Ramos (cell line): Measurements from ENCODE around the gene ARHGAP12.
"Not testable (repeated sequence)": the region's sequence is repeated elsewhere in the genome, so short reads cannot be mapped to it uniquely, and the experiment has no call there.

Experiments used
- in situ Hi-C: fragments of 300-500 bp; cut with MboI; formaldehyde crosslinking; loops from one replicate; pipeline ENCODE4 v1.14.3; 2022; ENCODE audit warnings: low sequenced_read_pairs; ENCODE audit not compliant: unreplicated experiment

ARHGAP12 gene

GRCh38 chr10:31927565-31927883, 1.1 kb downstream of the ARHGAP12 start:
- in situ Hi-C loops: no loop called here

- in situ Hi-C loops: no loop called here
Measured at GRCh38 chr10:31926765-31927564, 1.7 kb downstream of the ARHGAP12 start.

GRCh38 chr10:31926160-31926559, 2.5 kb downstream of the ARHGAP12 start:
- in situ Hi-C loops: no loop called here

GRCh38 chr10:31924833-31925232, 3.8 kb downstream of the ARHGAP12 start:
- in situ Hi-C loops: no loop called here

DNA sequence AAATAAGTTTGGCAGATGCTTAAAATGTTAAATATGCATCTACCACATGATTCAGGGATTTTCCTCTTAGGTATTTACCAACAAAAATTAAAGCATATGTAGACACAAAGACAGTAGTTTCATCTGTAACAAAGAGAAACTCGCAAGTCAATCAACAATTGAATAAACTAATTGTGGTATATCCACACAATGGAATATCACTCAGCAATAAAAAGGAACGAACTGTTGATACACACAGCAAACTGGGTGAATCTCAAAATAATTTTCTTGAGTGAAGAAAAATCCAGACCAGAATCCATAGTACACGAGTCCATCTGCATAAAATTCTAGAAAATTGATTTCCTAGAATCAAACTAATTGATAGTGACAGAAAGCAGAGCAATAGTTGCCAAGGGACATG, 5.2 kb downstream of the ARHGAP12 start:
- in situ Hi-C loops: no loop called here

- in situ Hi-C loops: no loop called here
Measured at GRCh38 chr10:31921031-31921430, 7.6 kb downstream of the ARHGAP12 start.

- in situ Hi-C loops: no loop called here
Measured at GRCh38 chr10:31920538-31920937, 8.1 kb downstream of the ARHGAP12 start.

- in situ Hi-C loops: no loop called here
Measured at GRCh38 chr10:31918671-31919409, 9.8 kb downstream of the ARHGAP12 start.

DNA sequence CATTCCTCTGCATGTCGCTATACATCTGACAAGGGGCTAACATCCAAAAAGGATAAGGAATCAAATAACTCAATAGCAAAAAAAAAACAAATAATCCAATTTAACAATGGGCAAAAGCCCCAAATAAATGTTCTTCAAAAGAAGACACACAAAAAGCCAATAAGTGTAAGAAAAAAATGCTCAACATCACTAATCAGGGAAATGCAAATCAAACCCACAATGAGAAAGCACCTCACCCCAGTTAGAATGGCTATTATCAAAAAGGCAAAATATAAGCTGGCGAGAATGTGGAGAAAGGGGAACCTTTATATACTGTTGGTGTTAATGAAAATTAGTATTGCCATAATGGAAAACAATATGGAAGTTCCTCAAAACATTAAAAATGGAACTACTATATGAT, 14.3 kb downstream of the ARHGAP12 start:
- in situ Hi-C loops: no loop called here

DNA sequence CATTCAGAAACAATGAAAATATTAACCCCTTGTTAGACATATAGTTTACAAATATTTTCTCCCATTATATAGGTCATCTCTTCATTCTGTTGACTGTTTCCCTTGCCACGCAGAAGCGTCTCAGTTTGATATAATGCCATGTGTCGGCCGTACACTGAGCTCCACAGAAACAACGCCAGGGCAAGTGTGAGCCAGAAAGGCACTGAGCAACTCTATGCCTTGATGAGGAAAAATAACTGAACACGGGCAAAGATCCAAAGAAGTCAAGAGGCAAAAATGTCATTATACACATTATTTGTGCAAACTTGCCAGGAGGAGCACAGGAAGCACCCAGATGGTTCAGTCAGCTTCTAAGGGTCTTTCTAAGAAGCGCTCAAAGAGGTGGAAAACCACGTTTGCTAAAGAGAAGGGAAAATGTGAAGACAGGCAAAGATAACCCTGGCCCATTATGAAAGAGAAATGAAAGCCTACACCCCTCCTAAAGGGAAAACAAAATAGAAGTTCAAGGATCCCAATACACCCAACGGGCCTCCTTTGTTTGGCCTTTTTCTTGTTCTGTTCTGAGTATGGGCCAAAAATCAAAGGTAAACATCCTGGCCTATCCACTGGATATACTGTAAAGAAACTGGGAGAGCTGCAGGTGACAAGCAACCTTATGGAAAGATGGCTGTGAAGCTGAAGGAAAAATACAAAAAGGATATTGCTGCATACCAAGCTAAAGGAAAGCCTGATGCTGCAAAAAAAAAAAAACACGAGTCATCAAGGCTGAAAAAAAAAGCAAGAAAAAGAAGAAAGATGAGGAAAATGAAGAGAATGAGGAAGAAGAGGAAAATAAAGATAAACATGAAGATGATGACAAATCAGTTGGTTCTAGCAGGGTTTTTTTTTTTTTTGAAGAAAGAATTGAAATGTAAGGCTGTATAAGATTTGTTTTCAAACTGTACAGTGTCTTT, 15.5 kb downstream of the ARHGAP12 start:
- in situ Hi-C loops: no loop called here

- in situ Hi-C loops: no loop called here
Measured at GRCh38 chr10:31912289-31912688, 16.3 kb downstream of the ARHGAP12 start.

GRCh38 chr10:31910016-31910415, 18.6 kb downstream of the ARHGAP12 start:
- in situ Hi-C loops: no loop called here

GRCh38 chr10:31908157-31908556, 20.5 kb downstream of the ARHGAP12 start:
- in situ Hi-C loops: no loop called here

DNA sequence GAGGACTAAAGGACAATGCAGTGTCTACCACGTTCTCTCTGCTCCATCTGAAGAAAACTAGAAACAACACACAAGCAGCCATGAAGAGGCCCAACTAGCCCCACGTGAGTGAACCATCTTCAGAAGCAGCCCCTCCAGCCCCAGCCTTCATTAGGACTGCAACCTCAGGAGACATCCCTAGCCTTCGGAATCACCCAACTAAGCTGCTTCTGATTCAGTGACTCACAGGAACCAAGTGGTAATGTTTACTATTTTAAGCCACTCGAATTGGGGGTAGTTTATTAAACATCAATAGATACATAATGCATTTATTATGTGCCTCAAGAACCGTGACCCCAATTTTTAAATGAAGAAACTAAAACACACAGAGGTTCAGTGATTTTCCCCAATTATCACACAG, 22.6 kb downstream of the ARHGAP12 start:
- in situ Hi-C loops: no loop called here

DNA sequence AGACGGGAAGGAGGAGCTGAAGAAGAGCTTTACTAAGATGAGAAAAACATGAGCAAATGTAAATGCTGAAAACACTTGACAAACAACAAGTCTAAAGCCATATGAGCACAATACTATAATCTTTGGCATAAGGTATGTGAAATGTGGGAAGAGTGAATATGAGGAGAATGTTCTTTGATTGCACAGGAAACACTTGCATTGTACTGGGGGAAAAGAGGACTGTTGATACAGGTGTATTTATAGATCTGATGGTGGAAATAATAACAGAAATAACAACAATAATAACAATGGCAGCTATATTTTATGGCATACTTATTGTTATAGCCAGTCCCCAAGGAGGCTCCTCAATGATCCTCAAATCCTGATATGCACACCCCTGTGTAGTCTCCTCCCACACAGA, 23.0 kb downstream of the ARHGAP12 start:
- in situ Hi-C loops: no loop called here

GRCh38 chr10:31902625-31903024, 26.0 kb downstream of the ARHGAP12 start:
- in situ Hi-C loops: no loop called here

- in situ Hi-C loops: no loop called here
Measured at GRCh38 chr10:31897506-31897905, 31.1 kb downstream of the ARHGAP12 start.

DNA sequence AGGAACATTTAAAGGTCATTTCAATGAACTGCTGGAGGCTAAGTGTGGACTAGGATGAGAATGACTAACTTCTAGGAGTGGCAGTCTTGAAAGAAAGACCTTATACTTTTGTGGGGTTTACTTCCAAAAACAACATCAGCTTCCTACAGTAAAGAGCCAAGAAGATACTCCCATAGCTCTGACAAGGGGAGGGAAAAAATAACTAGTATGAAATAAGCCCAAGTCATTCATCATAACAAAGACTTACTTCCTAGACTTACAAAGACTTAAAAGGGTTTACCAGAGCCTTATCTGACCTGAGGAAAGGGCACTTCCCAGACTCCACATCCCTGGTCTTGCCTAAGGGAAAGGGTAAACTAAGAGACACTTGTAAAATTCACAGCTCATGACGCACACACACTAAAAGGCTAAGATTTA, 31.7 kb downstream of the ARHGAP12 start:
- in situ Hi-C loops: no loop called here

- in situ Hi-C loops: not testable (repeated sequence)
Measured at GRCh38 chr10:31895722-31896121, 32.9 kb downstream of the ARHGAP12 start.

- in situ Hi-C loops: no loop called here
Measured at GRCh38 chr10:31888442-31888841, 40.2 kb downstream of the ARHGAP12 start.

- in situ Hi-C loops: no loop called here
Measured at GRCh38 chr10:31887850-31888249, 40.8 kb downstream of the ARHGAP12 start.
